ENCODE measurements around the gene DPYSL5.
"Not testable (repeated sequence)": the region's sequence is repeated elsewhere in the genome, so short reads cannot be mapped to it uniquely, and the experiment has no call there.

Gene DPYSL5

GRCh38 chr2:26875065-26875634 lies 27.2 kb downstream of the DPYSL5 start:
- DNase-seq (ENCODE audit: low spot score) = no peak

GRCh38 chr2:26875808-26876207 lies 27.9 kb downstream of the DPYSL5 start:
- DNase-seq (ENCODE audit: low spot score) = no peak

GRCh38 chr2:26876260-26876659 lies 28.3 kb downstream of the DPYSL5 start:
- no peak for DNase-seq (ENCODE audit: low spot score)

GRCh38 chr2:26877276-26877675 lies 29.3 kb downstream of the DPYSL5 start:
- DNase-seq (ENCODE audit: low spot score) = no peak

- no peak for DNase-seq (ENCODE audit: low spot score)
These were observed 32.2 kb downstream of the DPYSL5 start for GRCh38 chr2:26880161-26880560.

- no peak for DNase-seq (ENCODE audit: low spot score)
These were observed 33.0 kb downstream of the DPYSL5 start for GRCh38 chr2:26880910-26881435.

- DNase-seq (ENCODE audit: low spot score) = not testable (repeated sequence)
These were observed 34.3 kb downstream of the DPYSL5 start for GRCh38 chr2:26882220-26882619.

- no peak for DNase-seq (ENCODE audit: low spot score)
These were observed 36.0 kb downstream of the DPYSL5 start for GRCh38 chr2:26883956-26884355.

- no peak for DNase-seq (ENCODE audit: low spot score)
These were observed 36.6 kb downstream of the DPYSL5 start for GRCh38 chr2:26884486-26884885.

- DNase-seq (ENCODE audit: low spot score) = no peak
These were observed 37.9 kb downstream of the DPYSL5 start for GRCh38 chr2:26885651-26886329.

GRCh38 chr2:26886736-26887135 lies 38.8 kb downstream of the DPYSL5 start:
- DNase-seq (ENCODE audit: low spot score) = no peak

- no peak for DNase-seq (ENCODE audit: low spot score)
These were observed 39.2 kb downstream of the DPYSL5 start for GRCh38 chr2:26887151-26887550.

- DNase-seq (ENCODE audit: low spot score) = no peak
These were observed 41.9 kb downstream of the DPYSL5 start for GRCh38 chr2:26889796-26890195.

- no peak for DNase-seq (ENCODE audit: low spot score)
These were observed 42.5 kb downstream of the DPYSL5 start for GRCh38 chr2:26890341-26891000.

- no peak for DNase-seq (ENCODE audit: low spot score)
These were observed 44.2 kb downstream of the DPYSL5 start for GRCh38 chr2:26892133-26892532.

GRCh38 chr2:26892922-26893524 lies 45.1 kb downstream of the DPYSL5 start:
- no peak for DNase-seq (ENCODE audit: low spot score)

GRCh38 chr2:26894136-26894535 lies 46.2 kb downstream of the DPYSL5 start:
- DNase-seq (ENCODE audit: low spot score) = no peak

- DNase-seq (ENCODE audit: low spot score) = no peak
These were observed 50.0 kb downstream of the DPYSL5 start for GRCh38 chr2:26897807-26898479.

- DNase-seq (ENCODE audit: low spot score) = no peak
These were observed 50.6 kb downstream of the DPYSL5 start for GRCh38 chr2:26898480-26899078.

- DNase-seq (ENCODE audit: low spot score) = no peak
These were observed 51.7 kb downstream of the DPYSL5 start for GRCh38 chr2:26899500-26900164.

- DNase-seq (ENCODE audit: low spot score) = no peak
These were observed 52.9 kb downstream of the DPYSL5 start for GRCh38 chr2:26900831-26901321.
